Loucy (cell line): Measurements from ENCODE around the gene ORMDL2.

Experiments
- H2AFZ ChIP-seq: fragments of 200-600 bp; sonication (generic); 2 replicates; pipeline ENCODE4 v1.6.0; 2016; ENCODE audit warnings: antibody characterized with exemption, mild to moderate bottlenecking, low read length, moderate library complexity
- H3F3A ChIP-seq: fragments of 200-600 bp; 2 replicates; pipeline ENCODE4 v1.6.0; 2016; ENCODE audit warnings: antibody characterized with exemption, low read depth, mild to moderate bottlenecking
- H3K27me3 ChIP-seq: fragments of 200-600 bp; sonication (generic); 2 replicates; pipeline ENCODE4 v1.6.1; 2014; ENCODE audit warnings: low read length, mild to moderate bottlenecking; ENCODE audit not compliant: insufficient read depth, poor library complexity, severe bottlenecking
- H3K36me3 ChIP-seq: fragments of 200-600 bp; sonication (generic); 2 replicates; pipeline ENCODE4 v1.6.1; 2016; ENCODE audit warnings: low read length; ENCODE audit not compliant: insufficient read depth
- H3K4me1 ChIP-seq: fragments of 200-600 bp; sonication (generic); 2 replicates; pipeline ENCODE4 v1.5.1; 2014; ENCODE audit warnings: low read length, mild to moderate bottlenecking; ENCODE audit not compliant: insufficient read depth, poor library complexity, severe bottlenecking
- H3K4me2 ChIP-seq: fragments of 200-600 bp; sonication (generic); 2 replicates; pipeline ENCODE4 v1.6.0; 2014; ENCODE audit warnings: antibody characterized with exemption, low read length, low read depth, mild to moderate bottlenecking; ENCODE audit not compliant: poor library complexity, severe bottlenecking
- H3K4me3 ChIP-seq: fragments of 200-600 bp; sonication (generic); 2 replicates; pipeline ENCODE4 v1.5.1; 2014; ENCODE audit warnings: low read length, mild to moderate bottlenecking, mixed read lengths; ENCODE audit not compliant: poor library complexity, severe bottlenecking
- H3K79me2 ChIP-seq: fragments of 200-600 bp; sonication (generic); 2 replicates; pipeline ENCODE4 v1.6.1; 2014; ENCODE audit warnings: low read length; ENCODE audit not compliant: insufficient read depth
- H3K9ac ChIP-seq: fragments of 200-600 bp; sonication (generic); 2 replicates; pipeline ENCODE4 v1.6.0; 2014; ENCODE audit warnings: mild to moderate bottlenecking, low read depth, low read length, moderate library complexity; ENCODE audit not compliant: poor library complexity, severe bottlenecking
- H3K9me2 ChIP-seq: fragments of 200-600 bp; sonication (generic); replicated peaks from 2 replicates; pipeline ENCODE4 v1.6.1; 2016; ENCODE audit warnings: low read depth, low read length, mixed read lengths
- H3K9me3 ChIP-seq: fragments of 200-600 bp; sonication (generic); 2 replicates; pipeline ENCODE4 v1.6.1; 2014; ENCODE audit warnings: mild to moderate bottlenecking, antibody characterized with exemption, low read length, low read depth; ENCODE audit not compliant: insufficient read depth
- H4K20me1 ChIP-seq: fragments of 200-600 bp; sonication (generic); 2 replicates; pipeline ENCODE4 v1.6.0; 2014; ENCODE audit warnings: antibody characterized with exemption, low read length, mild to moderate bottlenecking; ENCODE audit not compliant: insufficient read depth, poor library complexity, severe bottlenecking
- CTCF ChIP-seq: fragments of 200-600 bp; sonication (generic); conservative IDR thresholded peaks from 2 replicates; pipeline ENCODE4 v1.5.1; 2014; ENCODE audit warnings: mild to moderate bottlenecking, antibody characterized with exemption, low read length
- EZH2phosphoT487 ChIP-seq: fragments of 200-600 bp; IDR thresholded peaks from 2 replicates; pipeline ENCODE4 v1.6.1; 2018; ENCODE audit warnings: antibody characterized with exemption, mild to moderate bottlenecking, moderate library complexity, borderline replicate concordance

ORMDL2 gene

DNA sequence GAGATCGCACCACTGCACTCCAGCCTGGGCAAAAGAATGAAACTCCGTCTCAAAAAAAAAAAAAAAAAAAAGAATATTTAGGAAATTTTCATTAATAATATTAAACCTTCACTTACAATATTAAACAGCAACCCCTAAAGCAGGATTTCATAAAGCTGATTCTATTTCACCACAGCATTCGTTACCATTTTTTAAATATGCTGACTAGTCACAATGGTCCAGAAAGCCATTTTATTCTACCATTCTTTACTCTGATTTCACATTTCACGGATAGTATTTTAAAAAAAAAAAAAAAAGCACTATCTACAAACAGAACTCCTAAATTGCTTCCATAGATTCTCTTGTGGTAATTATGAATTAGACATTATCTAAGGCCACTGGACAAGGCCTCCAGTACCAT lies 27.9 kb upstream of the ORMDL2 start:
- H3K4me3 ChIP-seq: no peak overlapping the region
- no peaks in the 10 kb centered on the region for H3K4me1 ChIP-seq
- peaks cover 87% of the 10 kb centered on the region for H3K36me3 ChIP-seq
- no peak overlapping the region for H3K4me2 ChIP-seq
- no peak overlapping the region for H2AFZ ChIP-seq
- H4K20me1 ChIP-seq: no peaks in the 10 kb centered on the region
- H3K9me3 ChIP-seq: no peaks in the 10 kb centered on the region
- 0 out of 2 replicates have a peak, but pooled peaks cover 4% of the 10 kb centered on the region for H3K79me2 ChIP-seq
- TF ChIP-seq CTCF: no peak
- no peak for TF ChIP-seq EZH2phosphoT487
- no peaks in the 10 kb centered on the region for H3K9me2 ChIP-seq
- H3F3A ChIP-seq: no peaks in the 10 kb centered on the region
- no peak overlapping the region for H3K9ac ChIP-seq
- no peaks in the 10 kb centered on the region for H3K27me3 ChIP-seq

DNA sequence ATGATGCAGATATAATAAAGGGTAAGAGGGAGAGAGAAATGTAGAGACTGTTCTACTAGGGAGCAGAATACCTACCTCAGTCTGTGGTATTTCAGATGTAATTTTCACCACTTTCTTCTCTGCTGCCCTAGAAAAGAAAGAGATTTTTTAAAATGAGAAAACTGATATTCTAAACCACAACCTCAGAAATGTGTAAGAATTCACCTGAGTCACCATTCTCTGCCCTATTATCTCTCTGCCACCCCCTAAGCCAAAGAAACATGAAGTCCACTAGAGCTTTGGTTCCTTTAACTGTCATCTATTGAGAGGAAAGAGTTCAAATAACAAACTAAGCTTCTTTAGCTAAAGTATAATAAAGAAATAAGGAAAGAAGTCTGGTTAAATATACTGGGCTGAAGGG lies 21.9 kb upstream of the ORMDL2 start:
- no peak overlapping the region for H3K9ac ChIP-seq
- no peak overlapping the region for H2AFZ ChIP-seq
- H4K20me1 ChIP-seq: peaks cover 14% of the 10 kb centered on the region
- TF ChIP-seq EZH2phosphoT487: no peak
- TF ChIP-seq CTCF: no peak
- H3K36me3 ChIP-seq: peaks cover 85% of the 10 kb centered on the region
- H3K9me2 ChIP-seq: no peaks in the 10 kb centered on the region
- no peak overlapping the region for H3K4me3 ChIP-seq
- H3K4me1 ChIP-seq: peaks cover 3% of the 10 kb centered on the region
- H3F3A ChIP-seq: no peaks in the 10 kb centered on the region
- peaks cover 15% of the 10 kb centered on the region; the same call in 1 of the 2 replicates for H3K79me2 ChIP-seq
- no peak overlapping the region for H3K4me2 ChIP-seq
- no peaks in the 10 kb centered on the region for H3K27me3 ChIP-seq
- no peaks in the 10 kb centered on the region for H3K9me3 ChIP-seq

DNA sequence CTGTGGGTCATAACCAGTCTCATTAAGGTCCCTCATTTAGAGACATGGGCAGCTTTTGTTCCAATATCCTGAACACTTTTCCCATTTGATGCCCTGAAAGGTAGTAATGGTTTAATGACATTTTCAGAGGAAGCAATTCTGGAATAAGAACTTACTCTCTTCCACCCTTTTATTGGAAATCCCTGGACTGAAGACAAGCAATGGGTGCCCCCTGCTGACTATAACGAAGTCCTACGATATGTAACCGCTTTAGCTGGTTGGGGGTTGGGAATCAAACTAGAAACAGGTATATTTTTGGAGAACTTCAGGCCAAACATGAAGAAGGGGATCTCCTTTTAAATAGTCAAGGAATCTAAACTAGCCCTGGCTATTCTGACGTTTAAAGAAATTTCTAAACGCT lies 20.8 kb upstream of the ORMDL2 start:
- no peak overlapping the region for H2AFZ ChIP-seq
- H3F3A ChIP-seq: no peaks in the 10 kb centered on the region
- H3K9me2 ChIP-seq: no peaks in the 10 kb centered on the region
- no peak overlapping the region for H3K9ac ChIP-seq
- H3K79me2 ChIP-seq: peaks cover 26% of the 10 kb centered on the region; the same call in 1 of the 2 replicates
- H3K9me3 ChIP-seq: no peaks in the 10 kb centered on the region
- TF ChIP-seq EZH2phosphoT487: no peak
- TF ChIP-seq CTCF: peak; percentile 85
- peaks cover 3% of the 10 kb centered on the region for H3K4me1 ChIP-seq
- H3K36me3 ChIP-seq: peaks cover 87% of the 10 kb centered on the region
- no peak overlapping the region for H3K4me2 ChIP-seq
- peaks cover 19% of the 10 kb centered on the region for H4K20me1 ChIP-seq
- no peak overlapping the region for H3K4me3 ChIP-seq
- H3K27me3 ChIP-seq: no peaks in the 10 kb centered on the region
